Fibroblast of lung (primary cell): ENCODE results near the gene SDHB. TPM values are rescaled to one million over a fixed set of nuclear protein-coding genes. Genes with fewer than 3 reads are reported as not detected.

Experiments used
- DNase-seq, 2 donors: peaks; one replicate each; pipeline versions ENCODE4 v3.0.0 to v3.0.0-alpha.2; 2010; ENCODE audit warnings: low read depth in 2 of 2
- H2AFZ ChIP-seq: 2 replicates; pipeline ENCODE4 v1.5.1; 2012; ENCODE audit warnings: low read length, control low read depth, inconsistent platforms
- H3K27ac ChIP-seq: 2 replicates; pipeline ENCODE4 v1.5.1; 2011; ENCODE audit warnings: low read length, control low read depth; ENCODE audit not compliant: insufficient read depth
- H3K27me3 ChIP-seq: 2 replicates; pipeline ENCODE4 v1.5.1; 2011; ENCODE audit warnings: mild to moderate bottlenecking, low read length; ENCODE audit not compliant: control insufficient read depth, insufficient read depth
- H3K36me3 ChIP-seq: 2 replicates; pipeline ENCODE4 v1.5.1; 2011; ENCODE audit warnings: low read length; ENCODE audit not compliant: control insufficient read depth, insufficient read depth
- H3K4me1 ChIP-seq: 2 replicates; pipeline ENCODE4 v1.5.1; 2011; ENCODE audit warnings: low read length; ENCODE audit not compliant: control insufficient read depth, insufficient read depth; ENCODE audit errors: extremely low read depth
- H3K4me2 ChIP-seq: 2 replicates; pipeline ENCODE4 v1.5.1; 2011; ENCODE audit warnings: low read length, control low read depth; ENCODE audit not compliant: insufficient read depth; ENCODE audit errors: extremely low read depth
- H3K4me3 ChIP-seq, 4 experiments: fragments of 200-600 bp in 1 of 4; sonication (generic) in 1 of 4; replicated peaks in 1 of 4; 2 replicates each; pipeline ENCODE4 v1.5.1; 2011 to 2016; ENCODE audit warnings: low read length in 4 of 4, low read depth in 3 of 4, mild to moderate bottlenecking in 3 of 4, control low read depth in 2 of 4, inconsistent platforms in 1 of 4, mixed read lengths in 1 of 4; ENCODE audit not compliant: insufficient read depth in 1 of 4; ENCODE audit errors: control extremely low read depth in 1 of 4
- H3K79me2 ChIP-seq: 2 replicates; pipeline ENCODE4 v1.5.1; 2012; ENCODE audit warnings: mild to moderate bottlenecking, low read length, inconsistent platforms; ENCODE audit not compliant: control insufficient read depth, insufficient read depth
- H3K9ac ChIP-seq: 2 replicates; pipeline ENCODE4 v1.5.1; 2011; ENCODE audit warnings: mild to moderate bottlenecking, low read length, control low read depth; ENCODE audit not compliant: insufficient read depth
- H3K9me3 ChIP-seq: 2 replicates; pipeline ENCODE4 v1.5.1; 2012; ENCODE audit warnings: low read depth, low read length; ENCODE audit not compliant: control insufficient read depth, insufficient read depth
- H4K20me1 ChIP-seq: 2 replicates; pipeline ENCODE4 v1.5.1; 2011; ENCODE audit warnings: low read length; ENCODE audit not compliant: control insufficient read depth, insufficient read depth; ENCODE audit errors: extremely low read depth
- CTCF ChIP-seq, 2 donors: IDR thresholded peaks in 1 of 2; conservative IDR thresholded peaks in 1 of 2; 1 replicate in 1 of 2; 2 replicates in 1 of 2; pipeline ENCODE4 v1.5.1; 2011 to 2012; ENCODE audit warnings: low read length in 2 of 2, control low read depth in 1 of 2, inconsistent platforms in 1 of 2, low read depth in 1 of 2, mild to moderate bottlenecking in 1 of 2
- EZH2 ChIP-seq: IDR thresholded peaks from 2 replicates; pipeline ENCODE4 v1.5.1; 2012; ENCODE audit warnings: low read length, control low read depth, mild to moderate bottlenecking; ENCODE audit errors: missing control alignments
- polyA plus RNA-seq, 2 donors: library from polyadenylated mRNA; depleted of rRNA in 1 of 2; stranded (reverse) in 1 of 2; unstranded in 1 of 2; fragments of >200 nt; gene quantifications; 2 replicates each; pipeline ENCODE4 v1.2.1, GENCODE V29; 2011 to 2012; ENCODE audit warnings: missing spikeins in 1 of 2
- total RNA-seq: library from RNA; depleted of rRNA; stranded (reverse); fragments of >200 nt; gene quantifications from 2 replicates; pipeline ENCODE4 v1.2.1, GENCODE V29; 2014

SDHB gene
- total and polyA plus RNA-seq, 2 donors (not counting 1 experiment from before 2014, with no cell fraction given) = 136 to 170 TPM

GRCh38 chr1:17080085-17080759 is 26.4 kb upstream of the SDHB start:
- DNase-seq = no peak
- Histone ChIP-seq H4K20me1 (no peaks in the 10 kb centered on the region), H3K9ac (no peak overlapping the region), H3K9me3 (no peaks in the 10 kb centered on the region), H3K4me1 (no peaks in the 10 kb centered on the region), H3K79me2 (no peaks in the 10 kb centered on the region), H2AFZ (no peak overlapping the region), H3K36me3 (no peaks in the 10 kb centered on the region), H3K27me3 (peaks cover 1% of the 10 kb centered on the region), H3K4me2 (no peak overlapping the region), H3K4me3 (no peak overlapping the region), H3K27ac (no peak overlapping the region)
- no peak for TF ChIP-seq CTCF (conservative IDR thresholded peaks at IDR 0.05 in 1 of 2, IDR thresholded peaks at IDR 0.05 in 1 of 2; ENCODE audit: low read depth in 1 of 2, low read length in 2 of 2)
- no peak for TF ChIP-seq EZH2

GRCh38 chr1:17078991-17079868 is 25.4 kb upstream of the SDHB start:
- no peak for DNase-seq
- Histone ChIP-seq H3K4me3 (no peak overlapping the region), H3K79me2 (no peaks in the 10 kb centered on the region), H3K4me2 (no peak overlapping the region), H3K27ac (no peak overlapping the region), H3K27me3 (no peaks in the 10 kb centered on the region), H3K9ac (no peak overlapping the region), H3K36me3 (no peaks in the 10 kb centered on the region), H3K9me3 (no peaks in the 10 kb centered on the region), H4K20me1 (no peaks in the 10 kb centered on the region), H3K4me1 (no peaks in the 10 kb centered on the region), H2AFZ (no peak overlapping the region)
- no peak for TF ChIP-seq CTCF (conservative IDR thresholded peaks at IDR 0.05 in 1 of 2, IDR thresholded peaks at IDR 0.05 in 1 of 2; ENCODE audit: low read depth in 1 of 2, low read length in 2 of 2)
- no peak for TF ChIP-seq EZH2

GRCh38 chr1:17075470-17076255 is 21.8 kb upstream of the SDHB start:
- no peaks in the 10 kb centered on the region for H3K4me1 ChIP-seq
- no peaks in the 10 kb centered on the region for H3K27me3 ChIP-seq
- H3K27ac ChIP-seq = no peak overlapping the region
- no peak for DNase-seq
- H3K79me2 ChIP-seq = no peaks in the 10 kb centered on the region
- H3K9ac ChIP-seq = no peak overlapping the region
- H3K4me2 ChIP-seq = no peak overlapping the region
- no peaks in the 10 kb centered on the region for H3K9me3 ChIP-seq
- H3K4me3 ChIP-seq = no peak overlapping the region
- no peaks in the 10 kb centered on the region for H3K36me3 ChIP-seq
- no peak for TF ChIP-seq EZH2
- peak in 1 of 2 donors; percentile 27 for TF ChIP-seq CTCF (conservative IDR thresholded peaks at IDR 0.05 in 1 of 2, IDR thresholded peaks at IDR 0.05 in 1 of 2; ENCODE audit: low read depth in 1 of 2, low read length in 2 of 2)
- no peaks in the 10 kb centered on the region for H4K20me1 ChIP-seq
- H2AFZ ChIP-seq = no peak overlapping the region
